Embryonic facial prominence (tissue), 1 donor: ENCODE measurements around the gene SEC22A.

ENCODE experiments used
- DNase-seq: peaks from one replicate; pipeline ENCODE4 v3.0.0-alpha.2; 2016; ENCODE audit errors: extremely low spot score

The SEC22A gene

GRCh38 chr3:123305192-123305591 is 103.4 kb downstream of the SEC22A start:
- DNase-seq, result no peak

- DNase-seq, result no peak
Observed at GRCh38 chr3:123307064-123307463, 105.3 kb downstream of the SEC22A start.

- no peak for DNase-seq
Observed at GRCh38 chr3:123310186-123310585, 108.4 kb downstream of the SEC22A start.

GRCh38 chr3:123310741-123311140 is 109.0 kb downstream of the SEC22A start:
- DNase-seq, result no peak

- DNase-seq, result no peak
Observed at GRCh38 chr3:123311201-123311600, 109.5 kb downstream of the SEC22A start.

- DNase-seq, result no peak
Observed at GRCh38 chr3:123312331-123313265, 110.9 kb downstream of the SEC22A start.

- no peak for DNase-seq
Observed at GRCh38 chr3:123313889-123314288, 112.1 kb downstream of the SEC22A start.

- no peak for DNase-seq
Observed at GRCh38 chr3:123314359-123315270, 112.9 kb downstream of the SEC22A start.

- no peak for DNase-seq
Observed at GRCh38 chr3:123315271-123315595, 113.5 kb downstream of the SEC22A start.

GRCh38 chr3:123317716-123318115 is 116.0 kb downstream of the SEC22A start:
- no peak for DNase-seq

GRCh38 chr3:123318374-123318773 is 116.6 kb downstream of the SEC22A start:
- no peak for DNase-seq

- no peak for DNase-seq
Observed at GRCh38 chr3:123319760-123320159, 118.0 kb downstream of the SEC22A start.

- no peak for DNase-seq
Observed at GRCh38 chr3:123320221-123320620, 118.5 kb downstream of the SEC22A start.

- DNase-seq, result no peak
Observed at GRCh38 chr3:123321806-123322205, 120.1 kb downstream of the SEC22A start.

GRCh38 chr3:123322866-123323265 is 121.1 kb downstream of the SEC22A start:
- DNase-seq, result no peak
